Progenitor cell of endocrine pancreas (in vitro differentiated cells): ENCODE results near the gene PIF1. TPM values are rescaled to one million over a fixed set of nuclear protein-coding genes. Genes with fewer than 3 reads are reported as not detected.

ENCODE experiments used
- DNase-seq: peaks from one replicate; pipeline ENCODE4 v3.0.0; 2021; ENCODE audit warnings: low spot score; ENCODE audit not compliant: unreplicated experiment
- H3K27ac Mint-ChIP-seq: 2 replicates; pipeline ENCODE4 v1.8.0; 2021; ENCODE audit warnings: mild to moderate bottlenecking, moderate library complexity, mixed read lengths
- H3K27me3 Mint-ChIP-seq: 2 replicates; pipeline ENCODE4 v1.8.0; 2021; ENCODE audit warnings: mixed read lengths
- H3K36me3 Mint-ChIP-seq: 2 replicates; pipeline ENCODE4 v1.8.0; 2022; ENCODE audit warnings: mixed read lengths; ENCODE audit not compliant: insufficient read depth
- H3K4me1 Mint-ChIP-seq: 2 replicates; pipeline ENCODE4 v1.8.0; 2021; ENCODE audit warnings: low read depth, mixed read lengths
- H3K4me3 Mint-ChIP-seq: 2 replicates; pipeline ENCODE4 v1.8.0; 2021; ENCODE audit warnings: low read depth, mild to moderate bottlenecking, moderate library complexity, mixed read lengths
- H3K9me3 Mint-ChIP-seq: 2 replicates; pipeline ENCODE4 v1.8.0; 2021; ENCODE audit warnings: low read depth, mixed read lengths
- total RNA-seq: library from RNA; stranded (reverse); gene quantifications from 2 replicates; pipeline ENCODE4 v1.2.1, GENCODE V29; 2021
- TF ChIP-seq, protein P1 (sequence below): fragments of 200-600 bp; sonication (generic); IDR thresholded peaks from one replicate; pipeline ENCODE4 v1.5.0; 2021; ENCODE audit warnings: antibody characterized with exemption, mild to moderate bottlenecking; ENCODE audit not compliant: unreplicated experiment

The PIF1 gene
- total RNA-seq, 1 donor from 2014 or later: 19.6 TPM

DNA sequence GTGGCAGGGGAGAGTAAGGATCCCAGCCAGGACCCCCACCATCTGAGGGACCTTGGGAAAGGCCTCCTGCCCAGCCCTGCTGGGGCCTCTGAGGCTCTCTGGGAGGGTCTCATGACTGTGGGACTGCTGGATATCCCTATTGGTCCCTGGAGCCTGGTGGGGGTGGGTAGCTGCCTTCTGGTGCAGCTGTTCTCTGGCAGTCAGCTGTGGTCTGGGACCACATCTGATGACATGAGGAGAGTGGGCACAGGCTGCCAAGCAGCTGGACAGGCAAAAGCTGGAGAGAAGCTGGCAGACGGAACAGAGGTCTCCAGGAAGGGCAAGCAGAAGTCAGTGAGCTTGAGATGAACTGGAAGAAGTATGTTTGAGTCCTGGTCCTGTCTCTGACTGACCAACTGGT, 38.6 kb upstream of the PIF1 start:
- TF ChIP-seq, protein P1, sequence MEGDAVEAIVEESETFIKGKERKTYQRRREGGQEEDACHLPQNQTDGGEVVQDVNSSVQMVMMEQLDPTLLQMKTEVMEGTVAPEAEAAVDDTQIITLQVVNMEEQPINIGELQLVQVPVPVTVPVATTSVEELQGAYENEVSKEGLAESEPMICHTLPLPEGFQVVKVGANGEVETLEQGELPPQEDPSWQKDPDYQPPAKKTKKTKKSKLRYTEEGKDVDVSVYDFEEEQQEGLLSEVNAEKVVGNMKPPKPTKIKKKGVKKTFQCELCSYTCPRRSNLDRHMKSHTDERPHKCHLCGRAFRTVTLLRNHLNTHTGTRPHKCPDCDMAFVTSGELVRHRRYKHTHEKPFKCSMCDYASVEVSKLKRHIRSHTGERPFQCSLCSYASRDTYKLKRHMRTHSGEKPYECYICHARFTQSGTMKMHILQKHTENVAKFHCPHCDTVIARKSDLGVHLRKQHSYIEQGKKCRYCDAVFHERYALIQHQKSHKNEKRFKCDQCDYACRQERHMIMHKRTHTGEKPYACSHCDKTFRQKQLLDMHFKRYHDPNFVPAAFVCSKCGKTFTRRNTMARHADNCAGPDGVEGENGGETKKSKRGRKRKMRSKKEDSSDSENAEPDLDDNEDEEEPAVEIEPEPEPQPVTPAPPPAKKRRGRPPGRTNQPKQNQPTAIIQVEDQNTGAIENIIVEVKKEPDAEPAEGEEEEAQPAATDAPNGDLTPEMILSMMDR: no peak
- no peaks in the 10 kb centered on the region for H3K9me3 Mint-ChIP-seq
- no peak for DNase-seq
- no peaks in the 10 kb centered on the region for H3K27me3 Mint-ChIP-seq
- H3K4me1 Mint-ChIP-seq: no peaks in the 10 kb centered on the region
- no peaks in the 10 kb centered on the region for H3K36me3 Mint-ChIP-seq
- no peak overlapping the region for H3K4me3 Mint-ChIP-seq
- H3K27ac Mint-ChIP-seq: no peak overlapping the region

- no peak for DNase-seq
- Mint-ChIP-seq H3K27me3 (no peaks in the 10 kb centered on the region), H3K27ac (no peak overlapping the region), H3K9me3 (no peaks in the 10 kb centered on the region), H3K36me3 (no peaks in the 10 kb centered on the region), H3K4me1 (peaks cover 2% of the 10 kb centered on the region), H3K4me3 (no peak overlapping the region)
- TF ChIP-seq, protein P1: no peak
Observed at GRCh38 chr15:64862408-64862807, 37.0 kb upstream of the PIF1 start.

DNA sequence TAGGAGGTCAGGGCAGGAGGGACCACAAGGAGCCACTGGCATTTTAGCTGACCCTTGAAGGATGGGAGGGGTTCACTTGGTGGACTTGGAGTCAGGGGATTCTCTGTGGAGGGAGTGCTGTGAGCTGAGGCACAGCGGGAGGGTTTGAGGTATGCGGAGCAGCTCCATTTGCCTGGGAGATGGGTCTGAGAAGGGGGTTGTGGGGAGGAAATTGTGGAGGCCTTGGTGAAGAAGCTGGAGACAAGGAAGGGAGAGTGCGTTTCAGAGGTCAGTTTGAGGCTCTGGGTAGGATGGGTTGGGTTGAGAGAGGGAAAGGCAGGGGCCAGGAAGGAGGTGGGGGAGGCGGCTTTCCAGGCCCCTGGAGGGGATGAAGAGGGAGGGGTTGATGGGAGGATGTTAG, 36.5 kb upstream of the PIF1 start:
- H3K4me3 Mint-ChIP-seq: no peak overlapping the region
- no peak overlapping the region for H3K27ac Mint-ChIP-seq
- no peak for DNase-seq
- no peaks in the 10 kb centered on the region for H3K9me3 Mint-ChIP-seq
- no peaks in the 10 kb centered on the region for H3K36me3 Mint-ChIP-seq
- TF ChIP-seq, protein P1: no peak
- H3K27me3 Mint-ChIP-seq: no peaks in the 10 kb centered on the region
- peaks cover 7% of the 10 kb centered on the region for H3K4me1 Mint-ChIP-seq

DNA sequence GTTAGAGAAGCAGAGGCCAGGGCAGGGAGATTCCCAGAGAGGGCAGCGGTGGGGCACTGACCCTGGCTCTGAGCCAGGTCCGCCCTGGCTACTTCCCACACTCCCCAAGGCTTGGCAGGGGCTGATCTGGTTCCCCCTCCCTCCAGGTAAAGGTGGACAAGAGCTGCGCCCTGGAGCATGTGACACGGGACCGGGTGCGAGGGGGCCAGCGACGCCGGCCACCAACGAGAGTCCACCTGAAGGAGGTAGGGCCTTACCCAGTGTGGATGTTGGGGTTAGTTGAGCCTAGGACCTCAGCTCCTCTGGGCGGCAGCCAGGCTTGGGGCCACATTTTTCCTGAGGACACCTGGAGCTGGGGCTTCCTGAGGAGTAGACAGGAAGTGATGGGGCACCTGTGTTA, 35.9 kb upstream of the PIF1 start:
- Mint-ChIP-seq H3K4me3 (no peak overlapping the region), H3K27me3 (no peaks in the 10 kb centered on the region), H3K4me1 (peaks cover 12% of the 10 kb centered on the region), H3K27ac (no peak overlapping the region), H3K36me3 (no peaks in the 10 kb centered on the region), H3K9me3 (no peaks in the 10 kb centered on the region)
- TF ChIP-seq, protein P1: no peak
- no peak for DNase-seq

GRCh38 chr15:64859226-64859625, 33.8 kb upstream of the PIF1 start:
- TF ChIP-seq, protein P1: no peak
- no peak overlapping the region for H3K27ac Mint-ChIP-seq
- no peaks in the 10 kb centered on the region for H3K9me3 Mint-ChIP-seq
- no peaks in the 10 kb centered on the region for H3K36me3 Mint-ChIP-seq
- H3K4me1 Mint-ChIP-seq: peaks cover 16% of the 10 kb centered on the region
- no peaks in the 10 kb centered on the region for H3K27me3 Mint-ChIP-seq
- DNase-seq: no peak
- H3K4me3 Mint-ChIP-seq: no peak overlapping the region
